GM12875 (cell line): ENCODE results near the gene PHLDB1.

Experiments
- H3K4me3 ChIP-seq: one replicate; pipeline ENCODE4 v1.5.1; 2011; ENCODE audit warnings: low read depth, low read length, control low read depth
- TF ChIP-seq, protein P1 (sequence below): IDR thresholded peaks from 2 replicates; pipeline ENCODE4 v1.5.1; 2011; ENCODE audit warnings: low read depth, mild to moderate bottlenecking, control low read depth, inconsistent platforms, low read length, moderate library complexity, borderline replicate concordance; ENCODE audit not compliant: insufficient read depth

PHLDB1 gene

DNA sequence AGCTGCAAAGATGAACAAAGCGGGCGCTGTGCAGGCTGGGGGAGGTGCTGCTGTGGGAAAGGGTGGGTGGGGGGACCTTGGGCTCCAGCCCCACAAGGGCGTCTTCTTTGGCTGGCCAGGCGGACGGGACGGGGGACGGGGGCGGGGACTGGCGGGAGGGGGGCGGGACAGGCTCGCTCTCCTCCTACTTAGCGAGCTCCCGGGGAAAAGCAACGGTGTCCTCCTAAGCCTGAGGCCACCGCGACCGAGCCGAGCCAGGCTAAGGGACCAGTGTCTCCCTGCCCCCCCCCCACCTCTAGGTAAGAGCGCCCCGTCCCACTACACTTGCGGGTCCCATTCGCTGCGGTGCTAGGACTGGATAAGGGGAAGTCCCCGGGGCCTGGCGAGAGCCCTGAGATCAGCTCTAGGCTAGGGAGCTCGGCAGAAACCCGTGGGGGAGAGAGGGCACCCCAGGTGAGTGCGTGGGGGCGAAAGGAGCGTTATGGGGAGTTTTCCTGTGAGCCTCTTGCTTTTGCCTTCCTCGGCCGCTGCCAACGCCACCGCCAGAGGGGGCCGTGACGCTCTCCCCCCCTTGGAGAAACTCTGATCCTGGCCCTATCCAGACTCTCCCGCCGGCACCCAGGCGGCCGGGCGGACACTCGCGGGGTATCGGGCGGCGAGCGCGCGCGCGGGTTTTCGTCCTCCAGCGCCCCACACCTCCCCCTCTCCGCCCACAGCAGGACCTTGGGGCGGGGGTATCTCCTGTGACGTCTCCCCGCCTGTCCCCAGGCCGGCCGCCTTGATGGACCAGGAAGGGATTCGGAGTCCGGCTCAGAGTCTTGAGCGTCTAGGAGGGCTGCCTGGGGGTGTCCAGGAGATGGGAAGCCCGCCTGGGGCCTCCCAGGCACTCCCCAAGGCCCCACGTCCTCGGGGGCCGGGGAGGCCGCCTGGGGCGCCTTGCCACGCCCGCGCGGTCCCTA, at the start of gene PHLDB1:
Gene PHLDB1, plus strand, starts transcription at position 215 of the 959 bp plus-strand sequence. CDS start 6,222 bp downstream, outside the sequence.
- TF ChIP-seq, protein P1, sequence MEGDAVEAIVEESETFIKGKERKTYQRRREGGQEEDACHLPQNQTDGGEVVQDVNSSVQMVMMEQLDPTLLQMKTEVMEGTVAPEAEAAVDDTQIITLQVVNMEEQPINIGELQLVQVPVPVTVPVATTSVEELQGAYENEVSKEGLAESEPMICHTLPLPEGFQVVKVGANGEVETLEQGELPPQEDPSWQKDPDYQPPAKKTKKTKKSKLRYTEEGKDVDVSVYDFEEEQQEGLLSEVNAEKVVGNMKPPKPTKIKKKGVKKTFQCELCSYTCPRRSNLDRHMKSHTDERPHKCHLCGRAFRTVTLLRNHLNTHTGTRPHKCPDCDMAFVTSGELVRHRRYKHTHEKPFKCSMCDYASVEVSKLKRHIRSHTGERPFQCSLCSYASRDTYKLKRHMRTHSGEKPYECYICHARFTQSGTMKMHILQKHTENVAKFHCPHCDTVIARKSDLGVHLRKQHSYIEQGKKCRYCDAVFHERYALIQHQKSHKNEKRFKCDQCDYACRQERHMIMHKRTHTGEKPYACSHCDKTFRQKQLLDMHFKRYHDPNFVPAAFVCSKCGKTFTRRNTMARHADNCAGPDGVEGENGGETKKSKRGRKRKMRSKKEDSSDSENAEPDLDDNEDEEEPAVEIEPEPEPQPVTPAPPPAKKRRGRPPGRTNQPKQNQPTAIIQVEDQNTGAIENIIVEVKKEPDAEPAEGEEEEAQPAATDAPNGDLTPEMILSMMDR = peak; percentile 44
- H3K4me3 ChIP-seq = peak within 1 kb of the TSS; percentile 41

DNA sequence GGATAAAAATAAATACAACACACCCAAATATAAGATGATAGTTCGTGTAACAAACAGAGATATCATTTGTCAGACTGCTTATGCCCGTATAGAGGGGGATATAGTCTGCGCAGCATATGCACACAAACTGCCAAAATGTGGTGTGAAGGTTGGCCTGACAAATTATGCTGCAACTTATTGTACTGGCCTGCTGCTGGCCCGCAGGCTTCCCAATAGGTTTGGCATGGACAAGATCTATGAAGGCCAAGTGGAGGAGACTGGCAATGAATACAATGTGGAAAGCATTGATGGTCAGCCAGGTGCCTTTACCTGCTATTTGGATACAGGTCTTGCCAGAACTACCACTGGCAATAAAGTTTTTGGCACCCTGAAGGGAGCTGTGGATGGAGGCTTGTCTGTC, 46.6 kb upstream of the PHLDB1 start:
- TF ChIP-seq, protein P1 = no peak
- no peak overlapping the region for H3K4me3 ChIP-seq

DNA sequence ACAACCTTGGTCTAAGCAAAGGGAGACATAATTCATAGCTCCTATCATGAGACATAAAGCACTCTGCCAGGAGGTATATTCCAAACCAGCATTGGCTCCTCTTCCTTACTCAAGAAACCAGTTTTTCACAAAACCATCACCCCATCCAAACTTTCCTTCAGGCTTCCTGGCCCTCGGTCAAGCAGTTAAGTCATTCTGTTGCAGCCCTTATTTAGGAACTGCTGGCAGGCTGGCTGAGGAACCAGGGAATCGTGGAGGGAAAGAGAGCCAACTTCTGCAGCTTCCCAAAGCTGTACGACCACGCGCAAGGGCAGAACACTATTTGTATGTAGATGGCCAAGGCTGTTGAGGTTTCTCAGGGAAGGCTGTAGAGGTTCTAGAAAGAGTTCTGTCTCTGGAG, 42.4 kb upstream of the PHLDB1 start:
- TF ChIP-seq, protein P1 = no peak
- no peak overlapping the region for H3K4me3 ChIP-seq

DNA sequence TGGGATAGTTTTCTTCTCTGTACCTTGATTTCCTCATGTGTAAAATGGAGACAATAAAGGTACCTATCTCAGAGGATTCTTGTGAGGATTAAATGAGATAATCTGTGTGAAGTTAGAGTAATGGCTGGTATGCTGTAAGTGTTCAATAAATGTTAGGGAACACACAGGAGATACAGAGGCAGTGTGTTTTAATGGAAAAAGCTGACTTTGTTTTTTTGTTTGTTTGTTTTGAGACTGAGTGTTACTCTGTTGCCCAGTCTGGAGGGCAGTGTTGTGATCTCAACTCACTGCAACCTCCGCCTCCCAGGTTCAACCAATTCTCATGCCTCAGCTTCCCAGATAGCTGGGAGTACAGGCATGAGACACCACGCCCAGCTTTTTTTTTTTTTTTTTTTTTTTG, 37.7 kb upstream of the PHLDB1 start:
- TF ChIP-seq, protein P1 = no peak
- H3K4me3 ChIP-seq = no peak overlapping the region

DNA sequence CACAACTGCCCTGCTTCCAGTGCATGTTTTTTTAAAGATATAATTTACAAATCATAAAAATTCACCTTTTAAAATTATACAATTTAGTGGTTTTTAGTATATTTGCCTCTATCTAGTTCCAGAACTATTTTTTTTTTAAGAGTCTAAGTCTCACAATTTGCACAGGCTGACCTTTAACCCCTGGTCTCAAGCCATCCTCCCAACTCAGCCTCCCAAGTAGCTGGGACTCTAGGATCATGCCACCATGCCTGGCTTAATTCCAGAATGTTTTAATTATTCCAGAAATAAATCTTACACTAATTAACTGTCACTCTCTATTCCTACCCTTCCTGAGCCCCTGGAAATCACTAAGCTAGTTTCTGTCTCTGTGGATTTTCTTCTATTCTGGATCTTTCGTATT, 36.6 kb upstream of the PHLDB1 start:
- TF ChIP-seq, protein P1 = no peak
- no peak overlapping the region for H3K4me3 ChIP-seq

DNA sequence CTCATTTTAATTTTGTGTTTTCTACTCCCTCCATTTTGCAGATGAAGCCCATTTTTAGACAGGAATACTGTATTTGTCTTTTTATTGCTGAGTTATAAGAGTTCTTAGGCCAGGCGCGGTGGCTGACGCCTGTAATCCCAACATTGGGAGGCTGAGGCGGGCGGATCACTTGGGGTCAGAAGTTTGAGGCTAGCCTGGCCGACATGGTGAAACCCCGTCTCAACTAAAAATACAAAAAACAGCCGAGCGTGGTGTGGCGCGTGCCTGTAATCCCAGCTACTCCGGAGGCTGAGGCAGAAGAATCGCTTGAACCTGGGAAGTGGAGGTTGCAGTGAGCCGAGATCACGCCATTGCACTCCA, 35.7 kb upstream of the PHLDB1 start:
- peak overlapping the region; percentile 23 for H3K4me3 ChIP-seq

DNA sequence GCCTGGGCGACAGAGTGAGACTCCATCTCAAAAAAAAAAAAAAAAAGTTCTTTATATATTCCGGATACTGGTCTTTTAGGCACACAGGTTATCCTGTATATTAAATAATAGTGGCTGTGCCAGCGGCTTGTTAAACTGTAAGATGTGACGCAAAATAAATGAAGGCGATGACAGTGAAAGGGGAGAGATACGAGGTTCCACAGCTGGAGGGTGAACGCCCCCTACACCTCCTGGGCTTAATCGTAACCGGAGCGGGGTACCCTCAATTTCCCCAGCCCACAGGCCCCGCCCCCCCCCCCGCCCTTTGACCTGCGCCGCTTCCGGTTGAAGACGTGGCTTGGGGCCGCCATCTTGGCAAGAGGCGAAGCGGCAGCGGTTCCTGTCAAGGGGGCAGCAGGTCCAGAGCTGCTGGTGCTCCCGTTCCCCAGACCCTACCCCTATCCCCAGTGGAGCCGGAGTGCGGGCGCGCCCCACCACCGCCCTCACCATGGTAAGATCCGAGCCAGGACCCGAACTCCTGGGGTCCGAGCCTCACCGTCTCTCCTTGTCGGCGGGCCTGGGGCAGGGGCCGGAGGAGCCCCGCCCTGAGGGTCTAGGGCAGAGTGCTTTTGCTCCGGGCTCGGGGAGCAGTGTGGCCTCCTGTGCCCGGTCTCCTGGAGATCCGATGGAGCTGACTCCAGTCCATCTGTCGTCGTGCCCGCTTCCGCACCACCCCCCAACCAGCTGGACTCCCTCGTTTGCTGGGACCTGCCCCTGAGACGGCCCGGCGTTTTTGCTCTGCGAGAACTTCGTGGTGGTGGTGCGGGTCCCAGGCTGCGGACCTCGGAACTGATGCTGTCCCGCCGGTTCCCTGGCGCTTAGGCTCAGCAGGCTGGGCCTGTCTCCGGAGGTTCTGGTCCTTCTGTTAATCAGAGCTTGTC, 35.1 kb upstream of the PHLDB1 start, which contains the start of gene ARCN1:
Gene ARCN1, plus strand, starts transcription at position 349 of the 920 bp plus-strand sequence. Its CDS starts 139 bp downstream, at position 488.
- TF ChIP-seq, protein P1 = no peak
- H3K4me3 ChIP-seq = peak within 1 kb of the TSS; percentile 96
